PFSK-1 (cell line): ENCODE measurements around the gene HLA-DPB1.

Experiments used
- FOXP2 ChIP-seq: optimal IDR thresholded peaks from 2 replicates; pipeline ENCODE3; 2011; ENCODE audit warnings: borderline replicate concordance, control low read depth, inconsistent platforms; ENCODE audit not compliant: insufficient read depth; ENCODE audit errors: extremely low read length, extremely low read depth
- POLR2AphosphoS5 ChIP-seq: IDR thresholded peaks from 2 replicates; pipeline ENCODE4 v1.6.1; 2012; ENCODE audit warnings: low read depth, mild to moderate bottlenecking, control low read depth, low read length, moderate library complexity
- REST ChIP-seq, 2 experiments: IDR thresholded peaks; 2 replicates each; pipeline versions ENCODE4 v1.6.1 to v1.8.0; 2011 to 2012; ENCODE audit warnings: low read depth in 2 of 2, low read length in 2 of 2, control low read depth in 1 of 2, inconsistent platforms in 1 of 2, mild to moderate bottlenecking in 1 of 2, moderate library complexity in 1 of 2; ENCODE audit not compliant: insufficient read depth in 1 of 2
- SIN3A ChIP-seq: IDR thresholded peaks from 2 replicates; pipeline ENCODE4 v1.6.1; 2012; ENCODE audit warnings: mild to moderate bottlenecking, low read length, moderate library complexity, borderline replicate concordance; ENCODE audit not compliant: insufficient read depth
- TAF1 ChIP-seq: IDR thresholded peaks from 2 replicates; pipeline ENCODE4 v1.6.1; 2012; ENCODE audit warnings: low read length, control low read depth, borderline replicate concordance; ENCODE audit not compliant: insufficient read depth

HLA-DPB1 gene

GRCh38 chr6:33034554-33034953 lies 41.2 kb upstream of the HLA-DPB1 start:
- no peak for TF ChIP-seq SIN3A
- TF ChIP-seq REST (IDR thresholded peaks at IDR 0.05; ENCODE audit: insufficient read depth in 1 of 2, low read depth in 2 of 2, low read length in 2 of 2) = no peak
- no peak for TF ChIP-seq TAF1
- TF ChIP-seq POLR2AphosphoS5 = no peak
- no peak for TF ChIP-seq FOXP2

GRCh38 chr6:33036535-33036934 lies 39.3 kb upstream of the HLA-DPB1 start:
- TF ChIP-seq FOXP2 (no peak), SIN3A (no peak)

- TF ChIP-seq FOXP2 = no peak
- no peak for TF ChIP-seq REST (IDR thresholded peaks at IDR 0.05; ENCODE audit: insufficient read depth in 1 of 2, low read depth in 2 of 2, low read length in 2 of 2)
- no peak for TF ChIP-seq SIN3A
Observed at GRCh38 chr6:33040157-33040556, 35.6 kb upstream of the HLA-DPB1 start.

GRCh38 chr6:33049323-33050013 lies 26.3 kb upstream of the HLA-DPB1 start:
- TF ChIP-seq FOXP2 = no peak
- TF ChIP-seq TAF1 = no peak
- no peak for TF ChIP-seq POLR2AphosphoS5
- TF ChIP-seq REST (IDR thresholded peaks at IDR 0.05; ENCODE audit: insufficient read depth in 1 of 2, low read depth in 2 of 2, low read length in 2 of 2) = no peak
- no peak for TF ChIP-seq SIN3A

GRCh38 chr6:33050014-33050810 lies 25.6 kb upstream of the HLA-DPB1 start:
- TF ChIP-seq FOXP2 = no peak
- no peak for TF ChIP-seq REST (IDR thresholded peaks at IDR 0.05; ENCODE audit: insufficient read depth in 1 of 2, low read depth in 2 of 2, low read length in 2 of 2)
- TF ChIP-seq TAF1 = no peak
- TF ChIP-seq SIN3A = no peak
- TF ChIP-seq POLR2AphosphoS5 = no peak
